ENCODE measurements around the gene ZNF91. TPM values are rescaled to one million over a fixed set of nuclear protein-coding genes. Genes with fewer than 3 reads are reported as not detected.

ZNF91 gene
- total and polyA plus RNA-seq, 2 of the 4 experiments (the other 2 are of a cell fraction): 7.9 to 17.0 TPM

DNA sequence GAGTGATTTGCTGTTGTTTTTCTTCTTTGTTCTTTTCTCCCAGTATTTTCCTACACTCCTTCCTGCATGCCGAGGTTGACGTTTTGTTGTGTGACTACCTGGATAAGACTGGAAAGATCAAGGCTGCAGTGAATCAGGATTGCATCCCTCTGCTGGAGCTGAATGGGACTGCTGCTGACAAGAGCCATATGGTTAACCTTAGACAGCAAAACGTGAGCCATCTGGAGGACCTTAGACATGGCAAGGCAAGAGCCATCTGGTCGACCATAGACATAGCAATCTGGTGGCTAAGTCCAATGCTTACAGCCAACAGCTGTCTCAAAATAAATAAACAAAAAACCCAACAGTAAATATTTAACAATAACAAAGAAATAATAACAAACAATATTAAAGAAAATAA, 42.6 kb upstream of the ZNF91 start:
- Histone ChIP-seq H3K36me3 (ENCODE audit: control insufficient read depth, insufficient read depth, low read length) (no peaks in the 10 kb centered on the region), H3K9me3 (ENCODE audit: control insufficient read depth, insufficient read depth, low read length) (peaks cover 23% of the 10 kb centered on the region), H3K14ac (replicated peaks; ENCODE audit: low read depth, low read length) (no peak overlapping the region), H3K18ac (ENCODE audit: low read depth, low read length) (no peak overlapping the region), H3K56ac (ENCODE audit: extremely low read depth, insufficient read depth, low read length) (no peak overlapping the region), H4K8ac (ENCODE audit: low read depth in 2 of 2, low read length in 2 of 2) (no peak overlapping the region), H2BK15ac (ENCODE audit: low read depth, low read length) (no peak overlapping the region), H4K5ac (ENCODE audit: low read depth, low read length) (no peak overlapping the region), H2BK20ac (ENCODE audit: low read depth, low read length) (no peak overlapping the region), H3K79me1 (ENCODE audit: low read depth in 1 of 2, low read length in 2 of 2) (no peaks in the 10 kb centered on the region), H3K9ac (ENCODE audit: low read depth, low read length) (no peak overlapping the region), H3K9me1 (ENCODE audit: insufficient read depth, low read length) (no peaks in the 10 kb centered on the region), H3K4me1 (ENCODE audit: control insufficient read depth, insufficient read depth, low read length) (no peaks in the 10 kb centered on the region), H3K4me2 (ENCODE audit: low read depth, low read length) (no peak overlapping the region), H2BK120ac (ENCODE audit: low read depth, low read length) (no peak overlapping the region), H3K23ac (ENCODE audit: low read depth, low read length) (no peak overlapping the region), H4K20me1 (ENCODE audit: insufficient read depth, low read length) (no peaks in the 10 kb centered on the region), H2AK5ac (ENCODE audit: low read depth, low read length) (no peak overlapping the region), H2AFZ (replicated peaks; ENCODE audit: low read length, poor library complexity) (no peak overlapping the region), H3K4me3 (ENCODE audit: insufficient read depth, low read depth, low read length) (no peak overlapping the region), H4K91ac (ENCODE audit: insufficient read depth, low read depth, low read length) (no peak overlapping the region), H2AK9ac (replicated peaks; ENCODE audit: low read depth, low read length, poor library complexity) (no peak overlapping the region), H2BK5ac (ENCODE audit: low read depth, low read length, poor library complexity, severe bottlenecking) (no peak overlapping the region), H3K27ac (ENCODE audit: insufficient read depth, low read length) (no peak overlapping the region), H3K27me3 (ENCODE audit: control insufficient read depth, insufficient read depth, low read length) (no peaks in the 10 kb centered on the region), H3K4ac (ENCODE audit: low read depth, low read length) (no peak overlapping the region)
- no CpG with 5 or more reads among the region's 4 CpGs for WGBS, 2 experiments (ENCODE audit: extremely low coverage in 2 of 2, insufficient read length in 1 of 2)
- in situ Hi-C loops (cut with MboI; ENCODE audit: low sequenced_read_pairs) (no loop called here), dilution Hi-C loops (cut with HindIII; ENCODE audit: low sequenced_read_pairs, unreplicated experiment) (no loop called here), intact Hi-C loops (cut with micrococcal nuclease) (no loop called here)
- ChIA-PET POLR2A (ENCODE audit: unreplicated experiment) (no interaction called here), CTCF (no interaction called here)
- no TSS peak for BruUV-seq (replicated peaks)
- ATAC-seq (ENCODE audit: low read depth) (no peak), DNase-seq (no peak)
- no peak for TF ChIP-seq CEBPB (IDR thresholded peaks at IDR 0.05; ENCODE audit: low read depth, low read length)
- no peak for TF ChIP-seq POLR2A (IDR thresholded peaks at IDR 0.05; ENCODE audit: low read depth, low read length)
- TF ChIP-seq MXI1 (IDR thresholded peaks at IDR 0.05; ENCODE audit: borderline replicate concordance, low read depth, low read length): no peak
- no peak for TF ChIP-seq RCOR1 (IDR thresholded peaks at IDR 0.05; ENCODE audit: insufficient replicate concordance, low read length)
- no peak for TF ChIP-seq RFX5 (IDR thresholded peaks at IDR 0.05; ENCODE audit: low read depth, low read length)
- no peak for TF ChIP-seq RAD21 (IDR thresholded peaks at IDR 0.05; ENCODE audit: low read length)
- TF ChIP-seq, protein P1, sequence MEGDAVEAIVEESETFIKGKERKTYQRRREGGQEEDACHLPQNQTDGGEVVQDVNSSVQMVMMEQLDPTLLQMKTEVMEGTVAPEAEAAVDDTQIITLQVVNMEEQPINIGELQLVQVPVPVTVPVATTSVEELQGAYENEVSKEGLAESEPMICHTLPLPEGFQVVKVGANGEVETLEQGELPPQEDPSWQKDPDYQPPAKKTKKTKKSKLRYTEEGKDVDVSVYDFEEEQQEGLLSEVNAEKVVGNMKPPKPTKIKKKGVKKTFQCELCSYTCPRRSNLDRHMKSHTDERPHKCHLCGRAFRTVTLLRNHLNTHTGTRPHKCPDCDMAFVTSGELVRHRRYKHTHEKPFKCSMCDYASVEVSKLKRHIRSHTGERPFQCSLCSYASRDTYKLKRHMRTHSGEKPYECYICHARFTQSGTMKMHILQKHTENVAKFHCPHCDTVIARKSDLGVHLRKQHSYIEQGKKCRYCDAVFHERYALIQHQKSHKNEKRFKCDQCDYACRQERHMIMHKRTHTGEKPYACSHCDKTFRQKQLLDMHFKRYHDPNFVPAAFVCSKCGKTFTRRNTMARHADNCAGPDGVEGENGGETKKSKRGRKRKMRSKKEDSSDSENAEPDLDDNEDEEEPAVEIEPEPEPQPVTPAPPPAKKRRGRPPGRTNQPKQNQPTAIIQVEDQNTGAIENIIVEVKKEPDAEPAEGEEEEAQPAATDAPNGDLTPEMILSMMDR (conservative IDR thresholded peaks at IDR 0.05; ENCODE audit: low read depth, low read length): no peak
- no peak for TF ChIP-seq MAFK (IDR thresholded peaks at IDR 0.05; ENCODE audit: low read depth, low read length)
- TF ChIP-seq, protein P2, sequence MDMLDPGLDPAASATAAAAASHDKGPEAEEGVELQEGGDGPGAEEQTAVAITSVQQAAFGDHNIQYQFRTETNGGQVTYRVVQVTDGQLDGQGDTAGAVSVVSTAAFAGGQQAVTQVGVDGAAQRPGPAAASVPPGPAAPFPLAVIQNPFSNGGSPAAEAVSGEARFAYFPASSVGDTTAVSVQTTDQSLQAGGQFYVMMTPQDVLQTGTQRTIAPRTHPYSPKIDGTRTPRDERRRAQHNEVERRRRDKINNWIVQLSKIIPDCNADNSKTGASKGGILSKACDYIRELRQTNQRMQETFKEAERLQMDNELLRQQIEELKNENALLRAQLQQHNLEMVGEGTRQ (IDR thresholded peaks at IDR 0.05; ENCODE audit: low read depth, low read length): no peak
- no peak for TF ChIP-seq MAZ (IDR thresholded peaks at IDR 0.05; ENCODE audit: borderline replicate concordance, low read depth, low read length)
- no peak for TF ChIP-seq CHD1 (IDR thresholded peaks at IDR 0.05; ENCODE audit: low read depth, low read length)
- TF ChIP-seq SMC3 (IDR thresholded peaks at IDR 0.05; ENCODE audit: low read depth, low read length): no peak
- TF ChIP-seq, protein P3, sequence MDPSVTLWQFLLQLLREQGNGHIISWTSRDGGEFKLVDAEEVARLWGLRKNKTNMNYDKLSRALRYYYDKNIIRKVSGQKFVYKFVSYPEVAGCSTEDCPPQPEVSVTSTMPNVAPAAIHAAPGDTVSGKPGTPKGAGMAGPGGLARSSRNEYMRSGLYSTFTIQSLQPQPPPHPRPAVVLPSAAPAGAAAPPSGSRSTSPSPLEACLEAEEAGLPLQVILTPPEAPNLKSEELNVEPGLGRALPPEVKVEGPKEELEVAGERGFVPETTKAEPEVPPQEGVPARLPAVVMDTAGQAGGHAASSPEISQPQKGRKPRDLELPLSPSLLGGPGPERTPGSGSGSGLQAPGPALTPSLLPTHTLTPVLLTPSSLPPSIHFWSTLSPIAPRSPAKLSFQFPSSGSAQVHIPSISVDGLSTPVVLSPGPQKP (IDR thresholded peaks at IDR 0.05; ENCODE audit: borderline replicate concordance, low read depth, low read length): no peak
- TF ChIP-seq BHLHE40 (IDR thresholded peaks at IDR 0.05; ENCODE audit: low read depth, low read length): no peak
- no peak for TF ChIP-seq NFE2L2 (IDR thresholded peaks at IDR 0.05; ENCODE audit: low read depth, low read length)
- TF ChIP-seq FOS (IDR thresholded peaks at IDR 0.05; ENCODE audit: low read depth, low read length): no peak
